Liver (tissue), 3 donors: ENCODE results near the gene ZSCAN25.

Experiments used
- EGR1 ChIP-seq, 2 donors: IDR thresholded peaks; 2 replicates each; pipeline ENCODE4 v1.6.1; 2016 to 2018; ENCODE audit warnings: antibody characterized with exemption in 2 of 2, low read depth in 2 of 2
- GABPA ChIP-seq, 2 donors: IDR thresholded peaks in 1 of 2; conservative IDR thresholded peaks in 1 of 2; 2 replicates each; pipeline ENCODE4 v1.6.1; 2016; ENCODE audit warnings: antibody characterized with exemption in 2 of 2, mild to moderate bottlenecking in 1 of 2, moderate library complexity in 1 of 2
- RAD21 ChIP-seq, 2 donors: IDR thresholded peaks; 2 replicates each; pipeline ENCODE4 v1.6.1; 2016; ENCODE audit warnings: antibody characterized with exemption in 2 of 2, mild to moderate bottlenecking in 2 of 2
- RXRA ChIP-seq, 2 donors: IDR thresholded peaks; 2 replicates each; pipeline ENCODE4 v1.6.1; 2017 to 2018; ENCODE audit warnings: antibody characterized with exemption in 2 of 2, mild to moderate bottlenecking in 1 of 2
- TAF1 ChIP-seq: conservative IDR thresholded peaks from 2 replicates; pipeline ENCODE4 v1.6.1; 2016; ENCODE audit warnings: antibody characterized with exemption, mild to moderate bottlenecking
- YY1 ChIP-seq: IDR thresholded peaks from 2 replicates; pipeline ENCODE4 v1.6.1; 2016; ENCODE audit warnings: antibody characterized with exemption, mild to moderate bottlenecking
- TF ChIP-seq, protein P1 (sequence below): fragments of 150-350 bp; IDR thresholded peaks from 2 replicates; pipeline ENCODE4 v1.5.1; 2017; ENCODE audit warnings: improper control_type of control experiment, low read depth, low read length; ENCODE audit not compliant: missing input control
- TF ChIP-seq, protein P2 (sequence below): IDR thresholded peaks from 2 replicates; pipeline ENCODE4 v1.6.1; 2016; ENCODE audit warnings: antibody characterized with exemption
- TF ChIP-seq, protein P3 (sequence below): IDR thresholded peaks from 2 replicates; pipeline ENCODE4 v1.6.1; 2016; ENCODE audit warnings: antibody characterized with exemption
- TF ChIP-seq, protein P4 (sequence below): IDR thresholded peaks from 2 replicates; pipeline ENCODE4 v1.6.1; 2016; ENCODE audit warnings: antibody characterized with exemption, mild to moderate bottlenecking
- donor health status: healthy.
- donor health status: healthy.

DNA sequence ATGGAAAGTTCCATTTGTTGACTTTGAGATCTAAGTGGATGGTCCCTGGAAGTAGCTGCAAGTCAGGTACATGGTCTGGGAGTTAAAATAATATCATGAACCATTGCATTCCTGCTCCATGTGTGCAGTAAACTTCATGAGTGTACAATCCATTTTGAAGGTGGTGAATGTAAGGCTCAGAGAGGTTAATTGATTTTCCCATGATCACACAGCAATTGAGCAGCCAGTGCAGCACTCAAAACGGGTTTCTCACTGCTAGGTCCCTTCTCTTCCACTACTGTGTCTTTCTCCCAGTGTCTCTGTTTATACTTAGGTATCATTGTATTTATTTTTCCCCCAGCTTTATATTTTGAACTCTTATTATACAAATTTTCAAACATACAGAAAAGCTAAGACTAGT, 9.9 kb downstream of the ZSCAN25 start:
- TF ChIP-seq, protein P1, sequence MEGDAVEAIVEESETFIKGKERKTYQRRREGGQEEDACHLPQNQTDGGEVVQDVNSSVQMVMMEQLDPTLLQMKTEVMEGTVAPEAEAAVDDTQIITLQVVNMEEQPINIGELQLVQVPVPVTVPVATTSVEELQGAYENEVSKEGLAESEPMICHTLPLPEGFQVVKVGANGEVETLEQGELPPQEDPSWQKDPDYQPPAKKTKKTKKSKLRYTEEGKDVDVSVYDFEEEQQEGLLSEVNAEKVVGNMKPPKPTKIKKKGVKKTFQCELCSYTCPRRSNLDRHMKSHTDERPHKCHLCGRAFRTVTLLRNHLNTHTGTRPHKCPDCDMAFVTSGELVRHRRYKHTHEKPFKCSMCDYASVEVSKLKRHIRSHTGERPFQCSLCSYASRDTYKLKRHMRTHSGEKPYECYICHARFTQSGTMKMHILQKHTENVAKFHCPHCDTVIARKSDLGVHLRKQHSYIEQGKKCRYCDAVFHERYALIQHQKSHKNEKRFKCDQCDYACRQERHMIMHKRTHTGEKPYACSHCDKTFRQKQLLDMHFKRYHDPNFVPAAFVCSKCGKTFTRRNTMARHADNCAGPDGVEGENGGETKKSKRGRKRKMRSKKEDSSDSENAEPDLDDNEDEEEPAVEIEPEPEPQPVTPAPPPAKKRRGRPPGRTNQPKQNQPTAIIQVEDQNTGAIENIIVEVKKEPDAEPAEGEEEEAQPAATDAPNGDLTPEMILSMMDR: no peak
- TF ChIP-seq, protein P2, sequence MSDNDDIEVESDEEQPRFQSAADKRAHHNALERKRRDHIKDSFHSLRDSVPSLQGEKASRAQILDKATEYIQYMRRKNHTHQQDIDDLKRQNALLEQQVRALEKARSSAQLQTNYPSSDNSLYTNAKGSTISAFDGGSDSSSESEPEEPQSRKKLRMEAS: no peak
- TF ChIP-seq TAF1 (no peak), EGR1 (IDR thresholded peaks at IDR 0.05; ENCODE audit: low read depth in 2 of 2) (no peak), YY1 (no peak), GABPA (IDR thresholded peaks at IDR 0.05 in 1 of 2, conservative IDR thresholded peaks at IDR 0.05 in 1 of 2) (no peak), RAD21 (IDR thresholded peaks at IDR 0.05) (no peak), RXRA (IDR thresholded peaks at IDR 0.05) (no peak)
- TF ChIP-seq, protein P3, sequence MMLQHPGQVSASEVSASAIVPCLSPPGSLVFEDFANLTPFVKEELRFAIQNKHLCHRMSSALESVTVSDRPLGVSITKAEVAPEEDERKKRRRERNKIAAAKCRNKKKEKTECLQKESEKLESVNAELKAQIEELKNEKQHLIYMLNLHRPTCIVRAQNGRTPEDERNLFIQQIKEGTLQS: no peak
- TF ChIP-seq, protein P4, sequence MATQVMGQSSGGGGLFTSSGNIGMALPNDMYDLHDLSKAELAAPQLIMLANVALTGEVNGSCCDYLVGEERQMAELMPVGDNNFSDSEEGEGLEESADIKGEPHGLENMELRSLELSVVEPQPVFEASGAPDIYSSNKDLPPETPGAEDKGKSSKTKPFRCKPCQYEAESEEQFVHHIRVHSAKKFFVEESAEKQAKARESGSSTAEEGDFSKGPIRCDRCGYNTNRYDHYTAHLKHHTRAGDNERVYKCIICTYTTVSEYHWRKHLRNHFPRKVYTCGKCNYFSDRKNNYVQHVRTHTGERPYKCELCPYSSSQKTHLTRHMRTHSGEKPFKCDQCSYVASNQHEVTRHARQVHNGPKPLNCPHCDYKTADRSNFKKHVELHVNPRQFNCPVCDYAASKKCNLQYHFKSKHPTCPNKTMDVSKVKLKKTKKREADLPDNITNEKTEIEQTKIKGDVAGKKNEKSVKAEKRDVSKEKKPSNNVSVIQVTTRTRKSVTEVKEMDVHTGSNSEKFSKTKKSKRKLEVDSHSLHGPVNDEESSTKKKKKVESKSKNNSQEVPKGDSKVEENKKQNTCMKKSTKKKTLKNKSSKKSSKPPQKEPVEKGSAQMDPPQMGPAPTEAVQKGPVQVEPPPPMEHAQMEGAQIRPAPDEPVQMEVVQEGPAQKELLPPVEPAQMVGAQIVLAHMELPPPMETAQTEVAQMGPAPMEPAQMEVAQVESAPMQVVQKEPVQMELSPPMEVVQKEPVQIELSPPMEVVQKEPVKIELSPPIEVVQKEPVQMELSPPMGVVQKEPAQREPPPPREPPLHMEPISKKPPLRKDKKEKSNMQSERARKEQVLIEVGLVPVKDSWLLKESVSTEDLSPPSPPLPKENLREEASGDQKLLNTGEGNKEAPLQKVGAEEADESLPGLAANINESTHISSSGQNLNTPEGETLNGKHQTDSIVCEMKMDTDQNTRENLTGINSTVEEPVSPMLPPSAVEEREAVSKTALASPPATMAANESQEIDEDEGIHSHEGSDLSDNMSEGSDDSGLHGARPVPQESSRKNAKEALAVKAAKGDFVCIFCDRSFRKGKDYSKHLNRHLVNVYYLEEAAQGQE: no peak
